ENCODE data around the gene CACNA2D3.

CACNA2D3 gene

DNA sequence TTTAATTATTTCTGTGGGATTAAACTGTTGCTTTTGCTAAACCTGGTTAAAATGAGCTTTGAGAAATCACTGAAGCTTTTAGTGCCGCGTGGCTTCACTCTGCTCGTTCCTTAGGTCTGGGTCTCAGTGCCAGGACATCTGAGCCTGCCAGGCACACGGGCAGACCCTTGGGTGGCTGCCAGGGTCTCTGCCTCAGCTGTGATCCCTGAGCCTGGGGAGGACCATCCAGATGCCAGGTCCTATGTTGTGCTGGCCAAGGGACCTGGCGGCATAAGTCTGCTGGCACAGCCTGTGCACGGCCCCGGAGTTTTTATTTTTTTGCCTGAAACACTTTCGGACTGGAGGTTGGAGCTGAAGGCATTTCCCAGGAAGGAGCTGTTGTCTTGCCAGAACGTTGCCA, 477.4 kb downstream of the CACNA2D3 start:
- TF ChIP-seq POLR2AphosphoS5 (IDR thresholded peaks at IDR 0.05; ENCODE audit: low read depth, low read length) (no peak), PAX5 (IDR thresholded peaks at IDR 0.05; ENCODE audit: insufficient read depth, low read length, severe bottlenecking) (no peak), POLR2A (IDR thresholded peaks at IDR 0.05; ENCODE audit: low read depth, low read length) (no peak), POU2F2 (IDR thresholded peaks at IDR 0.05; ENCODE audit: low read depth, low read length) (no peak), SPI1 (IDR thresholded peaks at IDR 0.05; ENCODE audit: low read depth, low read length) (no peak), TAF1 (IDR thresholded peaks at IDR 0.05; ENCODE audit: low read depth, low read length) (no peak)
- DNase-seq (ENCODE audit: insufficient read length, low spot score), result no peak
- no peak for FAIRE-seq

DNA sequence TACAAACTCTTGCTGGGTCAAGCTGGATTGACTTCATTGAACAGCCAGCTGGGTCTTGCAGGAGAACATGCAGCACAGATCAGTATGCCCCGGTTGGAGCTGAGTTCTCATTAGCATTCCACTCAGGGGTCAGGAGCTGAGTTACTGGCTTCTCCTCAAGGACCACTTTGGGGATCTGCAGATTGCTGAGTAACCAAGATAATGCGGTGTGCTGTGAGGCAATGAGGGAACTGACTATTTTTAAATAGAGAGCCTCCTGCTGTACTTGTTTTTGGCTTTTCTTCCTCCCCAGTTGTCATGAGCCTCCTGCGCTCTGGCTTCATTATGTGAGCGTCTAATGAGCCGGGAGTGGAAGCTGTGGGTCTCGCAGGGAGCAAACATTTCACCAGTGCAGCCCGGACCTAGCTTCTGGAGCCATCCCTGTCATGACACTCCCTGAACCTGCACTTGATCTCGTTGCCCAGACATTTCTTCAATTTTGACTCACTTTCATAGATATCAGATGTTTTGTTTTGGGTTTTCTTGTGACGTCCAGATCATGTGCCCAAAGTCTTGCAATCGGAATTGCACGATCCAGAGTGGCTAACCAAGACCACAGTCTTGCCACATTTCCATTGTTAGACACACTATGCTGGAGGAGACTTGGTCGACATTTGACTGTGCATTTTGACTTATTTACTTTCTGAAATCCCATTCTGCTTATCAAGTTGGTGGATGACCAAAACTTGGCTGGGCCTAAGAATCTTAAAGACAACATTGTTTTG, 478.3 kb downstream of the CACNA2D3 start:
- no peak for DNase-seq (ENCODE audit: insufficient read length, low spot score)
- no peak for FAIRE-seq
- no peak for TF ChIP-seq SPI1 (IDR thresholded peaks at IDR 0.05; ENCODE audit: low read depth, low read length)
- TF ChIP-seq PAX5 (IDR thresholded peaks at IDR 0.05; ENCODE audit: insufficient read depth, low read length, severe bottlenecking), result no peak
- no peak for TF ChIP-seq TAF1 (IDR thresholded peaks at IDR 0.05; ENCODE audit: low read depth, low read length)
- no peak for TF ChIP-seq POLR2A (IDR thresholded peaks at IDR 0.05; ENCODE audit: low read depth, low read length)
- no peak for TF ChIP-seq POU2F2 (IDR thresholded peaks at IDR 0.05; ENCODE audit: low read depth, low read length)
- no peak for TF ChIP-seq POLR2AphosphoS5 (IDR thresholded peaks at IDR 0.05; ENCODE audit: low read depth, low read length)

DNA sequence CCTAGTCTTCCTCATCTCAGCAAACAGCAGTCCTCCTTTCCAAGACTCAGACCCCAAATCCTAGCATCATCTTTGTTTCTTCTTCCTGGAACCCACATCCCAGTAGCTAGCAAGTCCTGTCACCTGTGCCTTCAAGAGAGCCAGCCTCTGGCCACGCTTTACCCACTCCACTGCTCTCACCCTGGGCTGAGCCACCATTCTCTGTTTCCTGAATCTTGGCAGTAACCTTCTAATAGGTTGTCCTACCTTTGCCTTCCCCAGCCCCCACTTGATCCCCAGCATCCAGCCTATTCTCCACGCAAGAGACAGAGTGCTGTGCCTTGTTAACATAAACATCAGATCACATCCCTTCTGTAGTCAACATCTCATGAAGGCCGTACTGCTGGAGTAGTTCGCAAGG, 482.1 kb downstream of the CACNA2D3 start:
- TF ChIP-seq SPI1 (IDR thresholded peaks at IDR 0.05; ENCODE audit: low read depth, low read length) (no peak), POU2F2 (IDR thresholded peaks at IDR 0.05; ENCODE audit: low read depth, low read length) (no peak), PAX5 (IDR thresholded peaks at IDR 0.05; ENCODE audit: insufficient read depth, low read length, severe bottlenecking) (no peak), POLR2A (IDR thresholded peaks at IDR 0.05; ENCODE audit: low read depth, low read length) (no peak), TAF1 (IDR thresholded peaks at IDR 0.05; ENCODE audit: low read depth, low read length) (no peak), POLR2AphosphoS5 (IDR thresholded peaks at IDR 0.05; ENCODE audit: low read depth, low read length) (no peak)
- no peak for DNase-seq (ENCODE audit: insufficient read length, low spot score)
- no peak for FAIRE-seq

DNA sequence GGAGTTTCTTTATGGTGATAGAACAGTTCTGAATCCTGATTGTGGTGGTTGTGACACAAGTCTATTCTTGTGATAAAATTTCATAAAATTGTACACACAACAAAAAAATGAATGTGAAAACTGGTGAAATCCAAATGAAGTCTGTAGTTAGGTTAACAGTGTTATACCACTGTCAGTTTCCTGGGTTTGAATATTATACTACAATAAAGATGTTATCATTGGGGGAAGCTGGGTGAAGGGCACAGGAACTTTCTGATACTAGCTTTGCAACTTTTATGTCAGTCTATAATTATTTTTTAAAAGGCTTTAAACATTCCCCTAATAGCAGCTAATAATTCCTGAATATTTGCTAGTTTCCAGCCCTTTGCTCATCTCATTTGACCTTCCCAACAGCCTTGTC, 485.7 kb downstream of the CACNA2D3 start:
- DNase-seq (ENCODE audit: insufficient read length, low spot score), result no peak
- no peak for FAIRE-seq
- TF ChIP-seq POLR2A (IDR thresholded peaks at IDR 0.05; ENCODE audit: low read depth, low read length) (no peak), SPI1 (IDR thresholded peaks at IDR 0.05; ENCODE audit: low read depth, low read length) (no peak), POU2F2 (IDR thresholded peaks at IDR 0.05; ENCODE audit: low read depth, low read length) (no peak), PAX5 (IDR thresholded peaks at IDR 0.05; ENCODE audit: insufficient read depth, low read length, severe bottlenecking) (no peak), TAF1 (IDR thresholded peaks at IDR 0.05; ENCODE audit: low read depth, low read length) (no peak), POLR2AphosphoS5 (IDR thresholded peaks at IDR 0.05; ENCODE audit: low read depth, low read length) (no peak)

DNA sequence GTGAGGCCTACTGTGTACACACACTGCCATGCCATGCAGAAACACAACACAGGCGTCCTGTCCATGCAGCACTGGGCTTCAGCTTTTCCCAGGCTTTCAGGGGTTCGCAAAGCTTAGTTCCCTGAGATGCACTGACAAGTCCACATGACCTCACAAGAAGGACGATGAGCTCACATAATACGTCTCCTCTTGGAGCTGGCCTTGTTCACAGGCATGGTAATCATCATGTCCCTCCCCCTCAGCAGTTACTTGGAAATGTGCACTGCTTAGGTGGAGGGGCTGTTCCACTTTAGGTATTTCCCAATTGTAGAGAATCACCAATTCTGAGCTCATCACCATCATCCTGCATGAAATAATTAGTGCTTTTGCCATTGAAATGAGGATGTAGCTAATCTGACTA, 496.7 kb downstream of the CACNA2D3 start:
- TF ChIP-seq POLR2AphosphoS5 (IDR thresholded peaks at IDR 0.05; ENCODE audit: low read depth, low read length), result no peak
- TF ChIP-seq PAX5 (IDR thresholded peaks at IDR 0.05; ENCODE audit: insufficient read depth, low read length, severe bottlenecking), result no peak
- no peak for TF ChIP-seq POU2F2 (IDR thresholded peaks at IDR 0.05; ENCODE audit: low read depth, low read length)
- TF ChIP-seq TAF1 (IDR thresholded peaks at IDR 0.05; ENCODE audit: low read depth, low read length), result no peak
- TF ChIP-seq POLR2A (IDR thresholded peaks at IDR 0.05; ENCODE audit: low read depth, low read length), result no peak
- no peak for TF ChIP-seq SPI1 (IDR thresholded peaks at IDR 0.05; ENCODE audit: low read depth, low read length)
- DNase-seq (ENCODE audit: insufficient read length, low spot score), result no peak
- FAIRE-seq, result no peak

DNA sequence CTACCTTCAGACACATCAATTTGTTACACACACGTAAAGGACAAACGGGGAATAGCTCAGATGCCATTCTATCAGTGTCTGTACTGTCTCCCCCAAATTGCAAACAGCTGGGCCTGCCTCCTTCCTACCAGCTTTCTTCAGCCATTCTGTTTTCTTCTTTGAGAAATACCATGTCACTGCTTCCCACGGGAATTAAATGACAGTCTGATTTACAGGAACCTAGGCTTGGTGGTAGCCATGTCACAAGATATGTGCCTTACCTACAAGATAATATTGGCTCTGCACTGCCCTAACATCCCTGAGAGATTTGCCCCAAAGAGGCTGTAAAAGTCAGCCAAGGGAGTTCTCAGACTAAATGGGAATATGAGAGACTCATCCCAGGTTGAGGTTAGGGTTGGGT, 497.2 kb downstream of the CACNA2D3 start:
- DNase-seq (ENCODE audit: insufficient read length, low spot score), result no peak
- no peak for FAIRE-seq
- TF ChIP-seq SPI1 (IDR thresholded peaks at IDR 0.05; ENCODE audit: low read depth, low read length) (no peak), TAF1 (IDR thresholded peaks at IDR 0.05; ENCODE audit: low read depth, low read length) (no peak)

DNA sequence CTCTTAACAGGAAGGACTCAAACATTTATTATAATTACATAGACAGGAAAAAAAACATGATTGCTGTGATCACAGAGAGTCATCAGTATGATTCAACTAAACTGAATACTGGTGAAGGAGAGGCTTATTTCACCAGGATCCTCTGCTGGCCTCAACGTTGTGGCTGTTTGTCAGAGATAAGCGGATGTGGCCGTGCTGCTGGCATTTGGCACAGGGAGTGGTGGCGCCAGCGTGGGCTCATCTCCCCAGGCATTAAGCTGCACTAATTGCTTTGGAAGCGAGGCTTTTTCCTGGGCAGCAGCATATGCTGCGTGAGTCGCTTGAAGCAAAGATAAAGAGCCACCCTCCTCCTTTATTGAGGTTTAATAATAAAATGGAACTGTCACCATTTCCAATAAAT, 498.8 kb downstream of the CACNA2D3 start:
- FAIRE-seq (no peak), DNase-seq (ENCODE audit: insufficient read length, low spot score) (no peak)
- TF ChIP-seq POLR2A (IDR thresholded peaks at IDR 0.05; ENCODE audit: low read depth, low read length) (no peak), PAX5 (IDR thresholded peaks at IDR 0.05; ENCODE audit: insufficient read depth, low read length, severe bottlenecking) (no peak), SPI1 (IDR thresholded peaks at IDR 0.05; ENCODE audit: low read depth, low read length) (no peak), POU2F2 (IDR thresholded peaks at IDR 0.05; ENCODE audit: low read depth, low read length) (no peak), POLR2AphosphoS5 (IDR thresholded peaks at IDR 0.05; ENCODE audit: low read depth, low read length) (no peak)

DNA sequence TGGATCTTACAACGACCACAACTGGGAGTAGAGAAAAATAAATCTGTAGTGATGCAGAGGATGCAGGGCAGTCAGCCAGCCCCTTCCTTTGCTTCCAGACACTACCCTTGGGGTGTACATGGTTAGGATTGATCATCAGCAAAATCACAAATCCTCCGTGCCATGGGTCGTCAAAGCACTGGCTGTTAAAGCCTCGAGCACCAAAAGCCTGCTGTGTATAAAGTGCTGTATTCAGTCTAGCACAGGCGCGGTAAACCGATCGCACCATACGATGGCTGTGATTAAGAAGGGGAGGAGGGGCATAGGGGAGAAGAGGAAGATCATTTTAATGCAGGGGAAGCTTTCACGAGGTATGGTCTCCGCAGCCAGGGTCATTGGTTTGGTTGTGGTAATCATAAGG, 500.3 kb downstream of the CACNA2D3 start:
- TF ChIP-seq SPI1 (IDR thresholded peaks at IDR 0.05; ENCODE audit: low read depth, low read length), result no peak
- no peak for TF ChIP-seq POLR2AphosphoS5 (IDR thresholded peaks at IDR 0.05; ENCODE audit: low read depth, low read length)
- no peak for TF ChIP-seq PAX5 (IDR thresholded peaks at IDR 0.05; ENCODE audit: insufficient read depth, low read length, severe bottlenecking)
- TF ChIP-seq POU2F2 (IDR thresholded peaks at IDR 0.05; ENCODE audit: low read depth, low read length), result no peak
- TF ChIP-seq POLR2A (IDR thresholded peaks at IDR 0.05; ENCODE audit: low read depth, low read length), result no peak
- no peak for TF ChIP-seq TAF1 (IDR thresholded peaks at IDR 0.05; ENCODE audit: low read depth, low read length)
- DNase-seq (ENCODE audit: insufficient read length, low spot score) (no peak), FAIRE-seq (no peak)

DNA sequence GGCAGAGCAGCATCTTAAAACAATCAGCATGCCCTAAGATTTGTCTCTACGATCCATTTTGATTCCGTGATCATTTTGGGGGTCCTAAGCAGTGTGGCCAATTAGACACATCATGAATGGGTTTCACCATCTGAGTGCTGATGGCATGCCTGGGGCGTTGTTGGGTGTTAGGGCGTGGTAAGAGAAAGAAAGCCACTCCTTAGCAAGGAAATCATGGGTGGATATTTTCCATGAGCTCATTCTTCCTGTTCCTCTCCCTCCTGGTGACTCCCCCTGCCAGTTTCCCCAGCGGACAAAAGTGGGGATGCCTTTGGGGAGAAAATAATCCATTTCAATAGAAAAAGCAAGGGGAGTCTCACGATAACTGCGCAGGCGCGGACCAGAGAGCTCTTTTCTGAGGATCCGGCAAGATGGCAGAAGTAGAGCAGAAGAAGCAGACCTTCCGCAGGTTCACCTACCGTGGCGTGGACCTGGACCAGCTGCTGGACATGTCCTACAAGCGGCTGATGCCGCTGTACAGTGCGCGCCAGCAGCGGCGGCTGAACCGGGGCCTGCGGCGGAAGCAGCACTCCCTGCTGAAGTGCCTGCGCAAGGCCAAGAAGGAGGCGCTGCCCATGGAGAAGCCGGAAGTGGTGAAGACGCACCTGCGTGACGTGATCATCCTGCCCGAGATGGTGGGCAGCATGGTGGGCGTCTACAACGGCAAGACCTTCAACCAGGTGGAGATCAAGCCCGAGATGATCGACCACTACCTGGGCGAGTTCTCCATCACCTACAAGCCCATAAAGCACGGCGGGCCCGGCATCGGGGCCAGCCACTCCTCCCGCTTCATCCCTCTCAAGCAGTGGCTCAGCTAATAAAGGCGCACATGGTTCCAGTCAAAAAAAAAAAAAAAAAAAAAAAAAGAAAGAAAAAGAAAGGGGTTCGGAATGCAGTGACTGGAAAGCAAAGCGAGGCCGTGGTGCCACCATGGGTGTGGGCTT, 503.7 kb downstream of the CACNA2D3 start:
- FAIRE-seq, result no peak
- no peak for DNase-seq (ENCODE audit: insufficient read length, low spot score)
- no peak for TF ChIP-seq SPI1 (IDR thresholded peaks at IDR 0.05; ENCODE audit: low read depth, low read length)
- no peak for TF ChIP-seq POLR2AphosphoS5 (IDR thresholded peaks at IDR 0.05; ENCODE audit: low read depth, low read length)
- TF ChIP-seq TAF1 (IDR thresholded peaks at IDR 0.05; ENCODE audit: low read depth, low read length), result no peak
- TF ChIP-seq PAX5 (IDR thresholded peaks at IDR 0.05; ENCODE audit: insufficient read depth, low read length, severe bottlenecking), result no peak
- no peak for TF ChIP-seq POLR2A (IDR thresholded peaks at IDR 0.05; ENCODE audit: low read depth, low read length)
- no peak for TF ChIP-seq POU2F2 (IDR thresholded peaks at IDR 0.05; ENCODE audit: low read depth, low read length)

Data from GM12891 (cell line).